Inflammatory macrophage (primary cell): ENCODE data around the gene ITGA5.

ENCODE experiments used
- DNase-seq, 2 donors: peaks; one replicate each; pipeline ENCODE4 v3.0.0-alpha.2; 2020 to 2022

The ITGA5 gene

GRCh38 chr12:54430471-54431069 is 11.5 kb upstream of the ITGA5 start:
- DNase-seq, result peak in 1 of 2 donors; percentile 31

GRCh38 chr12:54429014-54429471 is 10.0 kb upstream of the ITGA5 start:
- no peak for DNase-seq

DNA sequence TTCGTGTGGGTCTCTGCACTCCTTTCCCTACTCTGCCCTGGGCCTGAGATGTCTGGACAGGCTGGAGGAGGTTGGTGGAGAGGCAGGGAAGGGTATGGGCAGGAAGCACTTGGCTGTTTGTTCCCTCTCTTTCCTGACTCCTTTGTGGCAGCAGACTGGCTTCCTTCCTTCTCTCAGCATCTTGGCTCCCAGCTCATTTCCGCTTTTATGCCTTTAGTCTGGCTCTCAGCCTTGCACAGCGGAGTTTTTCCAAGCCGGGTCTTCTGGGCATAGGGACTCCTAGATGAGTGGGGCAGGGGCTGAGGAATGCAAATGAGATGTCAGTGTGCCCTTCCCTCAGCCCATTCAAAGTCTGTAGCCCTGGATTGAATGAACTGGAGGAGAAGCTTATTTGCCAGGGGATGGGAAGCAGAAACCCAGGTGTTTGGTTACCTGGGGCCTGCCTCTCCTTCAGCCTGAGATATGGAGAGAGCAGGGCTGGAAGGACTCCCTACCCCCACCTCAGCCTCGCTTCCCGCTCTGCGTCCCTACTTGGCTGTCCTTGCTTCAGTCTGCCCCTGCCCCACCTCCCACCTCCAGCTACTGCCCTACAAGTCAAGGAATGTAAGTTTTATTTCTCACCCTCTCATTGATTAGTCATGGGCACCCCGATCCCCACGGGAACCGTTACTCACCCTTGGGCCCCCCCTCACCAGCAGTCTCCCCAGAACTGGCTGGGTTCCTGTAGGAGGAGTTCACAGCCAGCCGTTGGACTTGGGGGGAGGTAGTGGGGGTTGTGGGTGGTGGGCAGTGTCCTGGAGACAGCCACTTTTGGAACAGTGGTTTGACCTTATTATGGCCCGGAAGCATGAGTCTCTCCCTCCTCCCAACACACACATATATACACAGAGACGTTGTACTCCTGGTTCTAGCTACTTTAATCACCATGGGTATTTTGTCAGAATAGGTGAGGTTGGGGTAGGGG is 9.3 kb upstream of the ITGA5 start:
- peak; percentile 48 to 73 for DNase-seq

- no peak for DNase-seq
These were observed 8.0 kb upstream of the ITGA5 start for GRCh38 chr12:54427106-54427505.

GRCh38 chr12:54426690-54427089 is 7.6 kb upstream of the ITGA5 start:
- peak; percentile 35 to 61 for DNase-seq

DNA sequence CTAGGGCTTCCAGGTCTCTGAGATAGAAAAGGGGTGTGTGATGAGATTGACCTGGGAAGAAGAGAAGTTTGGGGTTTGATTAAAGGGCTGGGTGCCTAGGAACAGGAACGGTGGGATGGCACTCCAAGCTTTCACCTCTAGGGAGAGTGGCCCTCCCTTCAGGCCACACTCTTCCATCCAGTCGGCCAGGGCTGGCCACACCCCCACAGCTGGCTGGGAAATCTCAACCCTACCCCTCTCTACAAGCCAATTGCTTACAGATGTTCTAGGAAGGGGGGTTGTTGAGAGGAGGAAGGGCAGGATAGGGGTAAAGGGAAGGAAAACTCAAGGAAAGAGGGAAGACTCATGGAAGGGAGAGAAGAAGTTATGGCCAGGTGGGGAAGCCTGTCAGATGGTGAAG is 6.6 kb upstream of the ITGA5 start:
- no peak for DNase-seq

DNA sequence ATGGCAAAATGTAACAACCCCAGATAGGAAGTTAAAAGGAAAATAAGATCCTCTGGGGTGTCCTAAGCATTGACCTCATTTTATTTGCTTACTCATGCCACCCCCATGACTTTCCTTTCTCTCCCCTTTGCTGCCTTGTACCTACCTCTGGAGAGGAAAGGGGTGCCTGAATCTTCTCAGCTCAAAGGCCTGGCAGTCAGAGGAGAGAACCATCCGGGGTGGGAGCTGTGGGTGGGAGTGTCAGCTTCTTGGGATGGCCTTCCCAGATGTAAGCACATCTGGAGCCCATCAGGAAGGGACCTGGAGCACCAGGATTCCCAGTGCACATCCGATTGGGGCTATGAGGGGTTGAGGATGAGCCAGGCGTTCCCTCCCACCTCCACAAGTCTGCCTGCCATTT is 5.2 kb upstream of the ITGA5 start:
- peak; percentile 26 to 46 for DNase-seq

DNA sequence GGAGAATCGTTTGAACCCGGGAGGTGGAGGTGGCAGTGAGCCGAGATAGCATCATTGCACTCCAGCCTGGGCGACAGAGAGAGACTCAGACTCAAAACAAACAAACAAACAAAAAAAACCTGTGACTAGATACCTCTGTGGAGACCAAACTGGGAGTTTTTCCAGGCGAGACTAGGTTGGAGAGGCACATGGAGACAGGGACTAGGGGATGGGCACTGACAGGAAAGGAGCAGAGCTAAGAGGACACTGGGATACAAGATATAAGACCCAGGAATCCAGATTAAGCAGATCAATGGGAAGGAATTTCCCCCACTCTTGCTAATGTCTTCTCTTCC is 4.7 kb upstream of the ITGA5 start:
- no peak for DNase-seq

- no peak for DNase-seq
These were observed 2.8 kb upstream of the ITGA5 start for GRCh38 chr12:54421879-54422250.

DNA sequence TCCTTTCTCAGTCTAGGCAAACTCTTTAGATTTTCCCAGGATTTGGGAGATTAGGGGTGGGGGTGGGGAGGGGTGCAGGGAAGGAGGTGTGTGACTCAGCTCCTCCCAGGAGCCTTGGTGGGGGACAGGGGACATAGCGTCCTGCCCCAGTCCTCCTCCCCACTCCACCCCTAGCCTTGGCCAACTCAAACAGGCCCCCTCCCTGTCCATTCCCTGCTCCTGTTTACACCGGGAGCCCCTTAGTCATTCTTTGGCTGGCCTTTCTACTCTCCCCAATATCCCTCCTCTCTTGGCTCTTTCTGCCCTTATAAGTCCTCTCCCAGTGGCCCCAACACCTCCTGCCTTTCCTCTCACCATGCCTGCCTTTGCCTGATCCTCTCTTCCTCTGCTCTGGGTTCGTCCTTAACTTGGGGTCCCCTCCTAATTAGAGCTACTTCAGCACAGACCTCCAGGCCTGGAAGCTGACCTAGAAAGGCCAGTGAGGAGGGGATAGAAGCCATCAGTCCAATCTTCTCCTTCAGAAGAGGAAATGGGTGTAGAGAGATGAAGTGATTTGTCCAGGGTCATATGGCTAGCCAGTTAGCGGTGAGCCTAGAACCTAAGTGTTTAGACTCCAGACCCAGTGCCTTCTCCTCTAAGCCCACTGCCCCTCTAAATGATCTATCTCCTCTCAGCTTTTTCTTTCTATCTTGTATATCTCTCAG is 2.3 kb upstream of the ITGA5 start:
- DNase-seq, result no peak

- DNase-seq, result no peak
These were observed 1.7 kb upstream of the ITGA5 start for GRCh38 chr12:54420766-54421144.

DNA sequence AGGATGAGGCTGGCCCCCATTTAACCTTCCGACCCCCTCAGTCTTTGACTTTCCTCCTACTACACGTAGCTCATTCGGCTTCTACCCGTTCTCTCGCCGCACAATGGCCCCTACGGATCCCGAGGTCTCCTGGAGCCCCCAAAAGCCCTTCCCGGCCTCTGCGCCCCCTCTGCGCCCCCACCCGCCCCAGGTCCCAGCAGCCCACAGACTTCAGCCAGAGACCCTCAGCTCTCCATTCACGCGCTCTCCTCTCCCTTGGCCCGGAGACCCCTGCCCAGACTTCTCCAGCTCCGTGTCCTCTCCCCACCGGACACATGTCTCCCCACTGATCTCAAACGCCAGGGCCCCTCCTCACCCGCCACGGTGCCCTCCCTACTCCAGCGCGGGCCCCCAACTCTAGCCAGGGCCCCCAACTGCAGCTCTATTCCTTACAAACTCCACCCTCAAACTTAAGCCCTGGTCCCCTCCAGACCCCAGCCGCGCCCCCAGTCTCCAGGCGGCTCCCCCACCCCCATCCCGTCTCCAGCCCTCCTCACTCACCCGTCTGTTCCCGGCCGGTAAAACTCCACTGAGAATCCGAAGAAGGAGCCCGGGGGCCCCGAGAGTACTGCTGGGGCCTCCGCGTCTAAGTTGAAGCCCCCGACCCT is 502 bp downstream of the ITGA5 start:
- no peak for DNase-seq

DNA sequence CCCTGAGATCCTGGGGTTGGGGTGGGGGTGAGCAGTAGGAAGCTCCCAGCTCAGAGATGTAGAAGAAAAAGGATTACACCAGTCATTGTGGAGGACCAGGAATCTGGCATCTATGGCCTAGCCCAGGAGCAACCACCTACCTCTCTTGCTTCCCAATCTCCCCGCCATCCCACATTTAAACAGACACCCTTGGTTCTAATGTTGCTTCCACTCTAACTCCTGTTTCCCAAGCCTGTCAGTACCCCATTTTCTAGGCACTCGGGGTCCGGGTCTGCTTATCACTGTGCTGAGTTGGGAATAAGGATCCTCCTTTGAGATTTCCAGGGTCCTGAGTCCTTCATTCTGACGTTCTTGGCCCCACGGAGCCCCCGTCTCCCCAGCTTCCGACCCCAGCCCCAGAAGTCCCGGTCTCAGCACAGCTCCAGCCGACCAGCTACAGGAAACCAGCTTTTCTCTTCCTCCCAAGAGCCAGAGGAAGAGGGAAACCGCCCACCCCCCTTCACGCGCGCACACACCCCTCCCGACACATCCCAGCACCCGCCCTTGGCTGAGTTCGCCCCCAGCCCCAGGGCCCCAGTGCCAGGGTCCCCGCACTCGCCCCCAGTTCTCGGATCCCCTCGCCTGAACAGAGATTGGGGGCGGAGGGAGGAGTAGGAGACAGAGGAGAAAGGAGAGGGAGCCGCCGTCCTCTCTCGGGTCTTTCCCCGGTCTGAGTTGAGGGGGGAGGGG is 1.2 kb downstream of the ITGA5 start:
- DNase-seq, result peak in 1 of 2 donors; percentile 50

GRCh38 chr12:54416687-54417603 is 2.1 kb downstream of the ITGA5 start:
- no peak for DNase-seq

- no peak for DNase-seq
These were observed 3.7 kb downstream of the ITGA5 start for GRCh38 chr12:54415221-54415929.

- peak; percentile 74 to 79 for DNase-seq
These were observed 5.5 kb downstream of the ITGA5 start for GRCh38 chr12:54413284-54414190.

- DNase-seq, result no peak
These were observed 6.3 kb downstream of the ITGA5 start for GRCh38 chr12:54412786-54413185.

- DNase-seq, result no peak
These were observed 6.7 kb downstream of the ITGA5 start for GRCh38 chr12:54412348-54412747.
